GM18873 (cell line): Measurements from ENCODE around the gene CCNJL.
"Not testable (repeated sequence)": the region's sequence is repeated elsewhere in the genome, so short reads cannot be mapped to it uniquely, and the experiment has no call there.

Experiments used
- ATAC-seq: cut with Tn5 transposase; IDR thresholded peaks from one replicate; pipeline ENCODE4 v1.9.1; 2021; ENCODE audit warnings: mild to moderate bottlenecking, moderate library complexity, moderate number of reproducible peaks; ENCODE audit not compliant: unreplicated experiment, low FRiP score

CCNJL gene, protein sequence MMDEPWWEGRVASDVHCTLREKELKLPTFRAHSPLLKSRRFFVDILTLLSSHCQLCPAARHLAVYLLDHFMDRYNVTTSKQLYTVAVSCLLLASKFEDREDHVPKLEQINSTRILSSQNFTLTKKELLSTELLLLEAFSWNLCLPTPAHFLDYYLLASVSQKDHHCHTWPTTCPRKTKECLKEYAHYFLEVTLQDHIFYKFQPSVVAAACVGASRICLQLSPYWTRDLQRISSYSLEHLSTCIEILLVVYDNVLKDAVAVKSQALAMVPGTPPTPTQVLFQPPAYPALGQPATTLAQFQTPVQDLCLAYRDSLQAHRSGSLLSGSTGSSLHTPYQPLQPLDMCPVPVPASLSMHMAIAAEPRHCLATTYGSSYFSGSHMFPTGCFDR

DNA sequence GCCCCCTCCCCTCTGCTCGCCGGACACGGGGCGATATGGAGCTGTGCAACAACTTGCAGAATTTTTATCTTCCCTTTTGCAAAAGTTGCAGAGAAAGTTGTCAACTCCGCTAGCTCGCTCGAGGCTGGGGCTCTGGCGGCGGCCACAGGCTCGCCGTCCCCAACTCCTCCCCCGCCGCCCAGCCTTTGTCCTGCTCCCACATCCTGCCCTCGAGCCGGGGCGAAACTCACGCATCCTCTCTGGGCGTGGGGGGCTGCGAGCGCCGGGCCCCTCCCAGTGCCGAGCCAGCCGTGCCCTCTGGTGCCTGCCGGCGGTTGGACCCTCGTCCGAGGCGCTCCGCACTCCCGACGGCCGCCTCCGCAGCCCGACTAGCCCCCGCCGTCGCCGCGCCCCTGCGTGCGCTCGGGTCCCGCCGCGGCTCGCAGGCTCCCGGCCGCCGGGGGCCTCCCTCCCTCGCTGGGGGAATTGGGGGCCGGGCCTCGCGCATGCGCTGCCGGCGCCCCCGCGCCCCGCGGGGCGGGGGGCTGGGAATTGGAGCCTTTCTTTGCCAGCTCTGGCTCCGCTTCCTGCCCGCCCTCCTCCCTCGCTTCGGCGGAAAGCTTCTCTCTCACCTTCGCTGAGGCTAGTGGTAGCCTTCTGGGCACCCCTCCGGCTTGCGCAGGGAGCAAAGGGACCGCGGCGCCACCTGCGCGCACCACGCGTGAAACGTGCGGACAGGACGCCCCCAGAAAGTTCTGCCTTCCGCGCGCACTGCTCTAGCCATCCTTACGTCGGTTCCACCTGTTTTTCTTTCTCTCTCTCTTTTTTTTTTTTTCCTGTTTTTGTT is at the start of gene CCNJL:
Gene CCNJL, minus strand, starts transcription at position 431 of the 826 bp plus-strand sequence. CDS start 641 bp downstream, outside the sequence.
- ATAC-seq, result no peak

DNA sequence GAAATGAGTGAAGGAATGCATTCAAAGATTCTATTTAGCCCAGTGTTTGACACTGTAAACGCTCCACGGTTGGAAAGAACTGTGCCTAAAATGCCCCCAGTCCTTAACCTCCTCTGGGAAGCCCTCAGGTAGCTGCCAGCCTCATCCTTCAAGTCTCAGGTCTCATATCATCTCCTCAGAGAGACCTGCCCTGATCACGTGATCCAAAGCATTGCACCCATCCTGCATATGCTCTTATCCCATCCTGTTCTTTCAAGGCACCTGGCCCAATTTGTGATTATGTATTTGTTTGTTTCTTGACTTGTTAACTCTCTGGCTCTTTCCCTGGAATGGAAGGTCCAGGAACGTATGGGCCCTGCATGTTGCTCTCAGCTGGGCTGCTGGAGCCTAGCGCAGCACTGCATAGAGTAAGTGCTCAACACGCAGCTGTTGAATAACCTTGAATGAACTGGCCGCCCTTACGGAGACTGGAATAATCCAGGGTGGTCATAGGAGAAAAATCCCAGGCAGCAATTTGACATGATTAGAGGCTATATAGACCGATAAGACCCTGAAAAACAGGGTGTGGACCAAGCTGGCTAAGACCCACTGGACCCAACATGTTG is 49.4 kb upstream of the CCNJL start:
- no peak for ATAC-seq

- ATAC-seq, result no peak
Observed at GRCh38 chr5:160360310-160360709, 47.9 kb upstream of the CCNJL start.

GRCh38 chr5:160359816-160360215 is 47.5 kb upstream of the CCNJL start:
- ATAC-seq, result no peak

GRCh38 chr5:160359242-160359641 is 46.9 kb upstream of the CCNJL start:
- no peak for ATAC-seq

DNA sequence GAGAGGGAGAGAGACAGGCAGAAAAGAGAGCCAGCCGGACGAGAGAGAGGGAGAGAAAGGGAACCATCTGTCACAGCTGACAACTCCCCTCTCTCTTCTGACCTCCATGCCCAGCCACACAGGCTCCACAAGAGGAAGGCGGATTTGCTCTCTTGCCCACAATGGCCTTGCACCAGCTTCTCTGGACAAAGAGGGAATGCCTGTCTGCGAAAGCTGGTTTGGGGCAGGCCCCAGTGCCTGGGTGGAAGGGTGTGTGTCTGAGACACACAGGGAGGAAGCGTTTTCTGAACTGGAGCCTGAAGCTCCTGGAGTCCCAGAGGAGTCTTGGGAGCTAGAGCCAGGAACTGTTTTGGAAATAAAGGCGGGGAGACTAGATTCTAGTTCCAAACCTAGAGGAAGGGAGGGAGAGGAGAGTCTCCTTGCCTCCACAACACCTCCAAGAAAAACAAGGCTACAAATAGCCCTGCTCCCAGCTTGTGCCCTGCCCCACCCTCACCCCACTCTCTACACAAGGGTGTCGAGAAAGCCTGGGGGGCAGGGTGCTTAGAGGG is 45.6 kb upstream of the CCNJL start:
- ATAC-seq, result no peak

DNA sequence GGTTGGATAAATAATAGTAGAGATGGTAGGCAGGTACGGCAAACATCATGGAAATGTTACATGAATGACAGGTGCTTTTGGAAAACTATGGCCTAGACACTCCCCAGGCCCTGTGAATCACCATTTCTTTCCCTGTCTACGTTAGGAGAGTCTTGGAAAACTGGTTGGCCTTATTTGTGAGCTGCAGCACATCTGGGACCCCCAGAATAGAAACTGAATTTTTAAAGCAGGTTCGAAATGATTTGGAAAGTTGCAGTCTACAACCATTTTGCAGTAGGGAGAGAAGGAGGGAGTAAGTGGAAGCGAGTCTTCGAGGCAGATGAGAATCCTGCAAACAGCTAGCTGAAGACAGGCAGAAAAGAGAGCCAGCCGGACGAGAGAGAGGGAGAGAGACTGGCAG is 45.0 kb upstream of the CCNJL start:
- no peak for ATAC-seq

GRCh38 chr5:160356550-160357347 is 44.4 kb upstream of the CCNJL start:
- ATAC-seq, result no peak

DNA sequence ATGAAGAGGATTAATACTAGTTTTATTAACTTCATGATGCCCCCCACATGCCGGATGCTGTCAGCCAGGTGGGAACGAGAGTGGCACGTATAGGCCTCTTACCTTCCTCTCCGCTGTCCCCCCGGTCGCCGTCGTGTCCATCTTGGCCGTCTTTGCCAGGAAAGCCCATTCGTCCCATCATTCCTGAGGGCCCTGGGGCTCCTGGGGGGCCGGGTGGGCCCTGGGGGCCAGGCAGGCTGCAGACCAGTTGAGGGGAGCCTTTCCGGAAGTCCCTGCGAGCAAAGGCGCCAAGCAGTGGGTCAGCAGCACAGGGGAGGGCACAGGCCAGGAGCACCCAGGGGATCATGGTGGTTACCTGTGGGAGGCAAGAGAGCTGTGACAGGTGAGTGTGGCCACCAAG is 42.3 kb upstream of the CCNJL start:
- ATAC-seq, result no peak

DNA sequence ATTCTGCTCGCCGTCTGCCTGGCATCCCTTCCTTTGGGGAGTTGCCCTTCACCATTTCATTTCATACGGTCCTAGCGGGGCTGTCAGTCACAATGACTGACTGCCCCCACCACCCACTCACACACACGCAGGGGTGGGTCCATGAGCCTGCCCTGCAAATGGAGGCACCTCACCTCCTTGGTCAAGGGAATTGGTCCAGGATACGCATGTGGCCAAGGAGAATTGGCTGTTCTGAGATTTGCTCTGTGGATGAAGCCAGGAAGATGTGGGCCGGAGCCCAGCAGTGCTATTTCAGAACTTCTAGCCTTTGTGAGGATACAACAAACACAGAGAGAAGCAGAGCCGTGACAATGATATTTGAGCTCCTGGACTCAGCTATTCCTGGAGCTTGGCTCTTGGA is 41.0 kb upstream of the CCNJL start:
- ATAC-seq, result no peak

DNA sequence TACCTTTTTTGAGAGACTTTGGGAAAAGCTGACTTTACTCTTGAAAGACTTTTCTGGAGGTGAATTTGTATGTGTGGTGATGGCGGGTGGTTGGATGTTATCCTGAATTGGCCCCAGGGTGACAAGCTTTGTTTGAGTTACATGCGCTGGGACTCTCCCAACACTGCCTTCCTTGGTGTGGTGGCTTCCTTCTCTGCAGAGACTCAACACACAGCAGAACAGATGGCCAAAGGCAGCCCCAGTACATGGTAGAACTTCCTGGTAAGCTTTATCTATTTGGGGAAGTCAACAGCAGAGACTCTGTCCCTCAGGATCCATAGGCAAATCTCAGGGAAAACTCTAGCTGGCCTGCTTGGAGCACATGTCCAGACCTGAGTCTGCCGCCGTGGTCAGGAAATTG is 39.9 kb upstream of the CCNJL start:
- no peak for ATAC-seq

- ATAC-seq, result no peak
Observed at GRCh38 chr5:160349935-160350303, 37.6 kb upstream of the CCNJL start.

DNA sequence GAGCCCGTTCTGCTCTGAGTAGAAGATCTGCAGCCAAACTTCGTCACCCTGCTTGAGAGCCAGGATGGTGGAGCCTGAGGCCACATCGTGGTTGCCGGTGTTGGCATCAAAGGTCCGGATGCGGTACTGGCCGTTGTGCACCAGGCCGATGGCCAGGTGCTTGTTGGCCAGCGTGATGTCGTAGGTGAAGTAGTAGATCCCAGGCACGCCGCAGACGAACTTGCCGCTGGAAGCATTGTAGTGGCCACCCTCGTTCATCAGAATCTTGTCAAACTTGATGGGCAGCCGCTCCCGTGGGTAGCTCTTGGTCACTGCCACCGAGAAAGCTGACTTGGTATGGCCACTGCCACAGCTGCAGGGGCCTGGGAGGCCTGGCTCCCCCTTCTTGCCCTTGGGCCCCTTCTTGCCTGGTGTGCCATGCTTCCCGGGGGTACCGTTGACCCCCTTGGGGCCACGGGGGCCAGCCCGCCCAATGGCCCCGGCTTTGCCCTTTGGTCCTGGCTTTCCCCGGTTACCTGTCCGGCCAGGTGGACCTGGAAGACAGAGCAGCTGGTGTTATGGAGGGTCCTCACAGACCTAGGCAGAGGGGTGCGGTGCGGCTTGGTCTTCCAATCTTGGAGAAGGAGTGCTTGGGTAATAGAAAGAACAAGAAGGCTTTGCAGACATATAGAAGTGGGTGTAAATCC is 37.0 kb upstream of the CCNJL start:
- ATAC-seq, result no peak

DNA sequence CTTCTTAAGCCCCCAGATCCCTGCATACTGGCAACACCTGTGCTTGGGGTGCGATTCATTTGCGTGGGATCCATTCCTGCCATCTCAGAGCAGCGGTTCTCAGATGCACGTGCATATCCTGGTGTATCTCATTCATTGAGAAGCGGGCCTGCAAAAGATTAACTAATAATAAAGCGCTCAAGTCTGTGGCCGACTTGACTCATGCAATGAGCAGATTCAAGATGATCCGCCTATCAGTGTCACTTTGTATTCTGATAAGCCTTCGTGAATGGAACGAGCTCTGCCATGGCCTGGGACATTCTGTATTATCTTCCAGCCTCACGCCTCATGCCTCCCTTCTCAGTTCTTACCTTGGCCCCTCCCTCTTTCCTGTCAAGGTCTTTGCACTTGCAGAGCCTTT is 35.7 kb upstream of the CCNJL start:
- ATAC-seq, result no peak

DNA sequence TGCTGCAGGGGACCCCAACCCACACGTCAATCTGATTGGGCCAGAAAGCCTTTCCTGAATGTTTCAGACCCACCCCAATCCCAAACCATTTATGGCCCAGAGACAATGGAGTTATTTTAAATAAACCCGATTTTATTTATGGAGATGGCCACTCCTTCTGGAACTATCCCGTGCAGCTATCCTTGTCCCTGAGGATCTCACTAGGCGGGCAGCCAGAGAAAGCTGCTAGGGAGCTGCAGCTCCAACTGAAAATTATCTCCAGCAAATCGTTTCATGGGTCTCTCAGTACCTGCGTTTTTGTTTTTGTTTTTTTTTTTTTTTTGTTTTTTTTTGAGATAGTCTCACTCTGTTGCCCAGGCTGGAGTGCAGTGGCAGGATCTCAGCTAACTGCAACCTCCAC is 35.1 kb upstream of the CCNJL start:
- no peak for ATAC-seq

- no peak for ATAC-seq
Observed at GRCh38 chr5:160342413-160342941, 30.1 kb upstream of the CCNJL start.

DNA sequence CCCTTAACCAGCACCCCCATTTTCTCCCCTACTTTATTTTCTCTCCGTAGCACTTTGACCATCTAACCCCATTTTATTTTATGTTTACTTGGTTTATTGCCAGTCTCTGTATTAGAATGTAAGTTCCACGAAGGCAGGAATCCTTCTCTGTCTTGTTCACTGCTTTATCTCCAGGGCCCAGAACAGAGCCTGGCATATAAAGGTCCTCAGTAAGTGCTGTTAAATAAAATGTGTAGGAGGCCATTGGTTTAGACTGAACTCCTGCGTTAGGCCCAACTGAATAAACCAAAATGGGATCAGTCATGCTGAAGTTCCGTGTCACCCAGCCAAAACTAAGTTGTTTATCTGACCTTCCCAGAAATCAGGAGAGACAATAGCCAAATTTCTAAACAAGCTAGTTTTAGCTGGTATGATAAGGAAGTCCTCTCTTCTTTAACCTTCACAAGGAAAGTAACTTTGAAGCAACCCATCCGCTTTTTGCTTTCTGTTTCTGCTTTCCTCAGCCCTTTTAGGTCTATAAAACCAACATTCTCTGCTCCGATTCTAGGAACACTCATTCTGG is 29.0 kb upstream of the CCNJL start:
- ATAC-seq, result no peak

GRCh38 chr5:160340513-160340912 is 28.1 kb upstream of the CCNJL start:
- ATAC-seq, result not testable (repeated sequence)
